A549 (cell line): Measurements from ENCODE around the gene PBX4.

Source experiments
- CBX2 ChIP-seq: fragments of 200-600 bp; sonication (generic); IDR thresholded peaks from 2 replicates; pipeline ENCODE4 v1.6.1; 2016; ENCODE audit warnings: low read depth, mild to moderate bottlenecking, borderline replicate concordance
- CBX8 ChIP-seq: fragments of 200-600 bp; sonication (generic); IDR thresholded peaks from 2 replicates; pipeline ENCODE4 v1.6.1; 2016
- EP300 ChIP-seq, 2 experiments: fragments of >200 bp; sonication (Bioruptor Twin); formaldehyde crosslinking; IDR thresholded peaks; 2 replicates in 1 of 2; 3 replicates in 1 of 2; pipeline ENCODE4 v1.6.1; 2016 to 2017
- KDM1A ChIP-seq: fragments of 200-600 bp; sonication (generic); IDR thresholded peaks from 2 replicates; pipeline ENCODE4 v1.6.1; 2016; ENCODE audit warnings: low read depth, mild to moderate bottlenecking
- PHF8 ChIP-seq: fragments of 200-600 bp; sonication (generic); IDR thresholded peaks from 2 replicates; pipeline ENCODE4 v1.6.1; 2016; ENCODE audit warnings: low read depth, mild to moderate bottlenecking, antibody characterized with exemption, moderate library complexity, borderline replicate concordance
- POLR2A ChIP-seq: IDR thresholded peaks from 2 replicates; pipeline ENCODE4 v1.6.1; 2012; ENCODE audit warnings: mild to moderate bottlenecking, low read length
- RAD21 ChIP-seq, 2 experiments: fragments of >200 bp in 1 of 2; sonication (Bioruptor Twin) in 1 of 2; formaldehyde crosslinking in 1 of 2; IDR thresholded peaks in 1 of 2; conservative IDR thresholded peaks in 1 of 2; 2 replicates in 1 of 2; 3 replicates in 1 of 2; pipeline ENCODE4 v1.6.1; 2012 to 2018; ENCODE audit warnings: inconsistent platforms in 1 of 2
- RNF2 ChIP-seq: fragments of 200-600 bp; sonication (generic); IDR thresholded peaks from 2 replicates; pipeline ENCODE4 v1.6.1; 2016; ENCODE audit warnings: low read depth, mild to moderate bottlenecking, antibody characterized with exemption, moderate library complexity, borderline replicate concordance
- TF ChIP-seq, protein P1 (sequence below): fragments of >200 bp; sonication (Bioruptor Twin); formaldehyde crosslinking; IDR thresholded peaks from 3 replicates; pipeline ENCODE4 v1.5.1; 2016
- TF ChIP-seq, protein P2 (sequence below): fragments of 200-600 bp; sonication (generic); IDR thresholded peaks from 2 replicates; pipeline ENCODE4 v1.6.1; 2016; ENCODE audit warnings: antibody characterized with exemption, mild to moderate bottlenecking, moderate library complexity

DNA sequence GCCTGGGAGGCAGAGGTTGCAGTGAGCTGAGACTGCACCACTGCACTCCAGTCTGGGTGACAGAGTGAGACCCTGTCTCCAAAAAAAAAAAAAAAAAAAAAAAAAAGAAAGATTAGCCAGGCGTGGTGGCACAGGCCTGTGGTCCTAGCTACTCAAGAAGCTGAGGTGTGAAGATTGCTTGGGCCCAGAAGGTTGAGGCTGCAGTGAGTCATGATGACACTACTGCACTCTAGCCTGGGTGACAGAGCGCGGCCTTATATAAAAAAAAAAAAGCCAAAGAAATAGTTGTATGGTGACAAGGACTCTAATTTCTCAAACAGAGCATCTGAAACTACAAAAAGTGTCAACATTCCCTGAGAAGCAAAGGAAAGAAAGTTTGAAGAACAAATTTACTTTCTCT is 3.4 kb downstream of the PBX4 start:
- no peak for TF ChIP-seq CBX8
- no peak for TF ChIP-seq PHF8
- TF ChIP-seq, protein P1, sequence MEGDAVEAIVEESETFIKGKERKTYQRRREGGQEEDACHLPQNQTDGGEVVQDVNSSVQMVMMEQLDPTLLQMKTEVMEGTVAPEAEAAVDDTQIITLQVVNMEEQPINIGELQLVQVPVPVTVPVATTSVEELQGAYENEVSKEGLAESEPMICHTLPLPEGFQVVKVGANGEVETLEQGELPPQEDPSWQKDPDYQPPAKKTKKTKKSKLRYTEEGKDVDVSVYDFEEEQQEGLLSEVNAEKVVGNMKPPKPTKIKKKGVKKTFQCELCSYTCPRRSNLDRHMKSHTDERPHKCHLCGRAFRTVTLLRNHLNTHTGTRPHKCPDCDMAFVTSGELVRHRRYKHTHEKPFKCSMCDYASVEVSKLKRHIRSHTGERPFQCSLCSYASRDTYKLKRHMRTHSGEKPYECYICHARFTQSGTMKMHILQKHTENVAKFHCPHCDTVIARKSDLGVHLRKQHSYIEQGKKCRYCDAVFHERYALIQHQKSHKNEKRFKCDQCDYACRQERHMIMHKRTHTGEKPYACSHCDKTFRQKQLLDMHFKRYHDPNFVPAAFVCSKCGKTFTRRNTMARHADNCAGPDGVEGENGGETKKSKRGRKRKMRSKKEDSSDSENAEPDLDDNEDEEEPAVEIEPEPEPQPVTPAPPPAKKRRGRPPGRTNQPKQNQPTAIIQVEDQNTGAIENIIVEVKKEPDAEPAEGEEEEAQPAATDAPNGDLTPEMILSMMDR, result no peak
- TF ChIP-seq KDM1A, result no peak
- no peak for TF ChIP-seq POLR2A
- TF ChIP-seq, protein P2, sequence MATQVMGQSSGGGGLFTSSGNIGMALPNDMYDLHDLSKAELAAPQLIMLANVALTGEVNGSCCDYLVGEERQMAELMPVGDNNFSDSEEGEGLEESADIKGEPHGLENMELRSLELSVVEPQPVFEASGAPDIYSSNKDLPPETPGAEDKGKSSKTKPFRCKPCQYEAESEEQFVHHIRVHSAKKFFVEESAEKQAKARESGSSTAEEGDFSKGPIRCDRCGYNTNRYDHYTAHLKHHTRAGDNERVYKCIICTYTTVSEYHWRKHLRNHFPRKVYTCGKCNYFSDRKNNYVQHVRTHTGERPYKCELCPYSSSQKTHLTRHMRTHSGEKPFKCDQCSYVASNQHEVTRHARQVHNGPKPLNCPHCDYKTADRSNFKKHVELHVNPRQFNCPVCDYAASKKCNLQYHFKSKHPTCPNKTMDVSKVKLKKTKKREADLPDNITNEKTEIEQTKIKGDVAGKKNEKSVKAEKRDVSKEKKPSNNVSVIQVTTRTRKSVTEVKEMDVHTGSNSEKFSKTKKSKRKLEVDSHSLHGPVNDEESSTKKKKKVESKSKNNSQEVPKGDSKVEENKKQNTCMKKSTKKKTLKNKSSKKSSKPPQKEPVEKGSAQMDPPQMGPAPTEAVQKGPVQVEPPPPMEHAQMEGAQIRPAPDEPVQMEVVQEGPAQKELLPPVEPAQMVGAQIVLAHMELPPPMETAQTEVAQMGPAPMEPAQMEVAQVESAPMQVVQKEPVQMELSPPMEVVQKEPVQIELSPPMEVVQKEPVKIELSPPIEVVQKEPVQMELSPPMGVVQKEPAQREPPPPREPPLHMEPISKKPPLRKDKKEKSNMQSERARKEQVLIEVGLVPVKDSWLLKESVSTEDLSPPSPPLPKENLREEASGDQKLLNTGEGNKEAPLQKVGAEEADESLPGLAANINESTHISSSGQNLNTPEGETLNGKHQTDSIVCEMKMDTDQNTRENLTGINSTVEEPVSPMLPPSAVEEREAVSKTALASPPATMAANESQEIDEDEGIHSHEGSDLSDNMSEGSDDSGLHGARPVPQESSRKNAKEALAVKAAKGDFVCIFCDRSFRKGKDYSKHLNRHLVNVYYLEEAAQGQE, result no peak
- TF ChIP-seq CBX2, result no peak
- no peak for TF ChIP-seq EP300 (IDR thresholded peaks at IDR 0.05)
- TF ChIP-seq RNF2, result no peak
- TF ChIP-seq RAD21 (conservative IDR thresholded peaks at IDR 0.05 in 1 of 2, IDR thresholded peaks at IDR 0.05 in 1 of 2), result no peak
